NCI-H526 (cell line): ENCODE data around the gene CD300E.
A peak's percentile ranks its signal among the peaks of the same experiment; 100 is the strongest.
"Not testable (repeated sequence)": the region's sequence is repeated elsewhere in the genome, so short reads cannot be mapped to it uniquely, and the experiment has no call there.

Experiments
- DNase-seq, 2 experiments: peaks; one replicate each; lab custom pipeline; 2025; lab: John Stamatoyannopoulos, UW

The CD300E gene

GRCh38 chr17:74635418-74635817 lies 11.9 kb upstream of the CD300E start:
- DNase-seq: no peak

GRCh38 chr17:74633326-74633725 lies 9.8 kb upstream of the CD300E start:
- DNase-seq: no peak

- DNase-seq: no peak
Observed at GRCh38 chr17:74632617-74633016, 9.1 kb upstream of the CD300E start.

DNA sequence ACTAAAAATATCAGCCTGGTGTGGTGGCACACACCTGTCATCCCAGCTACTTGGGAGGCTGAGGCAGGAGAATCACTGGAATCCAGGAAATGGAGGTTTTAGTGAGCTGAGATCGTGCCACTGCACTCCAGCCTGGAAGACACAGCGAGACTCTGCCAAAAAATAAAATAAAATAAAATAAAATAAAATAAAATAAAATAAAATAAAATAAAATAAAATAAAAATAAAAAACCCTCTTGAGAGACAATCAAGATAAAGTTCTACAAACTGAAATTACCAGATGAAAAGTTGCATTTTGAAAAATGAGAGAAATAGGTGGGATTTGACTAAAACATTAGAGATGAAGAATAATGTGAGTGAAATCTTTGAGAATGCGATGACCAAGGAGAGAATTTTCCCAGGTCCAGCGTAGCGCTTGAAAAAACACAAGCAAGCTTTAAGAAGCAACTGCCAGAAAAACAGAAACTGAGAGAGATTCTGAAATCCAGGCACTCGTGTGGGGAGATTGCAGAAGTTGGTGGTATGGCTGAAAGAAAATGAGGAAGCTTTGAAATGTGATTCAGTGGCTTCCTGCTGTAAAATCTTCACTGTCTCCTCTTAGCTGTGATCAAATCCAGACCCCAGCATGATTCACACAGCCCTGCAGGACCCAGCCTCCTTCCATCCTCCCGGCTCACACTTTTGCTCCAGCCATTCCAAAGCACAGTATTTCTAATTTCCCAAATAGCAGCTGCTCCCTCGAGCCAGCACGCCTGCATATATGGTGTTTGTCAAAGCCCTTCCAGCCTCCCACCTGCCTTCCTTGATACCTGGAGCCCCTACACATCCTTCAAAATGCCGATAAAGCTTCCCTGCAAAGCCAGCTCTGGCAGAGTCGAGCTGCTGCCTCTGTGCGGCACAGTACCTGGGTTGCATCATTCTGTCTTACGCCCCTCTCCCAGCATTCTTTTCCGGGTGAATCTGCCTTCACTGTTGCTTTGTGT lies 8.2 kb upstream of the CD300E start:
- no peak for DNase-seq

DNA sequence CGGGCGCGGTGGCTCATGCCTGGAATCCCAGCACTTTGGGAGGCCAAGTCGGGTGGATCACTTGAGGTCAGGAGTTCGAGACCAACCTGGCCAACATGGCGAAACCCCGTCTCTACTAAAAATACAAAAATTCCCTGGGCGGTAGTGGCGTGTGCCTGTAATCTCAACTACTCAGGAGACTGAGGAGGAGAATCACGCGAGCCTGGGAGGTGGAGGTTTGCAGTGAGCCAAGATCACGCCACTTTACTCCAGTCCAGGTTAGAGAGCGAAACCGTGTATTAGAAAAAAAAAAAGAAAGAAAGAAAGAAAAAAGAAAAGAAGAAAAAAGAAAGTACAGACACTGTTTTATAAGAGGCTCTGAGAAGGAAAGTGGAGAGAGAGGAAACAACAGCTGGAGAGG lies 6.7 kb upstream of the CD300E start:
- not testable (repeated sequence) for DNase-seq

GRCh38 chr17:74625661-74626060 lies 2.1 kb upstream of the CD300E start:
- DNase-seq: no peak

DNA sequence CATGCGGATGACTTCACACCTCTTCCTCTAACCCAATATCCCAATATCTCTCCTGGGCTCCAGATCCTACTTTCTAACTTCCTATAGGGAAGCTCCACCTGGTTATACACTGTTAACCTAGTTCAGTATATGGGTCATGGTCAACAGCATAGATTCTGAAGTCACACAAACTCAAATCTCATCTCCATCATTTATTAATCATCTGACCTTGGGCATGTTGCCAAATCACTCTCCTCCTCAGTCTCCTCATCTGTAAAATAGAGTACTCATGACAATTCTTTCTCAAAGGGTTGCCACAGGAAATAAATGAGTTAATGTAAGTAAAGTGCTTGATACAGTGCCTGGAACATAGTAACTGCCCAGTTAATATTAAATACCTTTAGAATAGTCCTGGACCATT lies 593 bp upstream of the CD300E start:
- DNase-seq: no peak

- DNase-seq: no peak
Observed at GRCh38 chr17:74619077-74619673, 4.4 kb downstream of the CD300E start.

GRCh38 chr17:74618451-74618850 lies 5.1 kb downstream of the CD300E start:
- no peak for DNase-seq

DNA sequence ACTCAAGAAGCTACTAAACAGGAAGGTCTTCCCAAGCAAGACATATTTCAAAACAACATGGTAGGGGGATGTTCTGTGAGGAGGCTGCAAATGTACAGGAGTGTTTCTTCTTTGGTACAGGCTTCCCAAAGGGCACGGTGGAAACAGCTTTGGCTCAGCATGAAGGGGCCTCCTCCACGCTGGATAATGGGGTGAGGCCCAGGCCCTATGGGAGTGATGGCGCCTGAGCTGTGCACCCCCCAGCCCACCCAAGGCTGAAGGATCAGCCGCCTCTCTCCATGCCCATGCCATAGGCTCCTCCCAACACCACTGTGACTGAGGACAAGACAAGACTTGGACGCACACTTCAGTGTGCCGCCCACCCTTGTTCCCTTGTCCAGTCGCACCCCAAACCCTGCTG lies 6.8 kb downstream of the CD300E start:
- DNase-seq: no peak

DNA sequence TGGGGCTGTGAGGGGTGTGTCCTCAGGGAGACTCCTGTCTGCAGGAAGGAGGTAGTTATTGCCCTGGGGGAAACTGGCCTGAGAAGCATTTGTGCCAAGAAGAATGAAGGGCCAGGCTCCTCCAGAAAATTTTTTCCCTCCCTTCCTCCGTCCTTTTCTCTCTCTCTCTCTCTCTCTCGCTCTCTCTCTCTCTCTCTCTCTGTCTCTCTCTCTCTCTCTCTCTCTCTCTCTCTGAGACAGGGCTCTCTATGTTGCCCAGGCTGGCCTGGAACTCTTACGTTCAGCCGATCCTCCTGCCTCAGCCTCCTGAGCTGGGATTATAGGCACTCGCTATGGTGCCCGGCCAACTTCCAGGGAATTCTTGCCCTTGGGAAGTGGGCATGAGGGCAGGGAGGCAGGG lies 11.5 kb downstream of the CD300E start:
- DNase-seq: no peak

- no peak for DNase-seq
Observed at GRCh38 chr17:74610108-74610507, 13.4 kb downstream of the CD300E start.

GRCh38 chr17:74608511-74608910 lies 15.0 kb downstream of the CD300E start:
- no peak for DNase-seq

DNA sequence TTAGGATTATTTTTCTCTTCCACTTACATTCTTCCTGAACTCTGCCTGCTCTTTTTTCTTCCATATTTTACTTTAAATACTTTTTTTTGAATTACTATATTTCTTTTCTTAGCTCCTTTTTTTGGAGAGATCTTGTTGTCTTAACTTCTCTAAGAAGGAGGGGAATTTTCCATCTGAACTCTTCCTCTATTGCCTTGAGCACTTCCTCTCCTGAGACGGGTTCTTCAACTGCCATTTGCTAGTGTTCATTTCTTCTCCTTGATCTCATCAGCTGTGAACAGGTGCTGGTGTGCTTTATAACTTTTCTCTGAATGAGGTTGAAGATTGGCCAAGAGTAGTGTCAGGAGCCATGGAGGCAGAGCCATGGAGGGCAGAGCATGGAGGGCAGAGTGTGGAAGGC lies 16.3 kb downstream of the CD300E start:
- no peak for DNase-seq

DNA sequence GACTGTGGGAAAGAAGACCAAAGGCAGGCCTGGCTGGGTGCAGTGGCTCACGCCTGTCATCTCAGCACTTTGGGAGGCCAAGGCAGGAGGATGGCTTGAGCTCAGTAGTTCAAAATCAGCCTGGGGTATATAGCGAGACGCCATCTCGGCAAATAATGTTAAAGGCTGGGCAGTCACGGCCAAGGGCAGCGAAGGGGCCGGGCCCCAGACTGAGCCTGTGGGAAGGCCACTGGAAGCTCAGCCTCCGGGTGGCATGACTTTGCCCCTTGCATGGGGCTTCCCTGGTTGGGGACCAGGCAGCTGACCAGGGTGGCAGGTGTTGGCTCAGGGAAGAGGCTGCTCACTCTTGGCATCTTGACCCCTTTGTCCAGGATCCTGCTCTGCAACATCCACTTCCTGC lies 17.5 kb downstream of the CD300E start:
- DNase-seq: no peak

- DNase-seq: no peak
Observed at GRCh38 chr17:74605361-74605760, 18.2 kb downstream of the CD300E start.

- DNase-seq: no peak
Observed at GRCh38 chr17:74604761-74605160, 18.8 kb downstream of the CD300E start.

- no peak for DNase-seq
Observed at GRCh38 chr17:74604200-74604599, 19.3 kb downstream of the CD300E start.

GRCh38 chr17:74603746-74604145 lies 19.8 kb downstream of the CD300E start:
- DNase-seq: no peak

- no peak for DNase-seq
Observed at GRCh38 chr17:74603037-74603635, 20.4 kb downstream of the CD300E start.

DNA sequence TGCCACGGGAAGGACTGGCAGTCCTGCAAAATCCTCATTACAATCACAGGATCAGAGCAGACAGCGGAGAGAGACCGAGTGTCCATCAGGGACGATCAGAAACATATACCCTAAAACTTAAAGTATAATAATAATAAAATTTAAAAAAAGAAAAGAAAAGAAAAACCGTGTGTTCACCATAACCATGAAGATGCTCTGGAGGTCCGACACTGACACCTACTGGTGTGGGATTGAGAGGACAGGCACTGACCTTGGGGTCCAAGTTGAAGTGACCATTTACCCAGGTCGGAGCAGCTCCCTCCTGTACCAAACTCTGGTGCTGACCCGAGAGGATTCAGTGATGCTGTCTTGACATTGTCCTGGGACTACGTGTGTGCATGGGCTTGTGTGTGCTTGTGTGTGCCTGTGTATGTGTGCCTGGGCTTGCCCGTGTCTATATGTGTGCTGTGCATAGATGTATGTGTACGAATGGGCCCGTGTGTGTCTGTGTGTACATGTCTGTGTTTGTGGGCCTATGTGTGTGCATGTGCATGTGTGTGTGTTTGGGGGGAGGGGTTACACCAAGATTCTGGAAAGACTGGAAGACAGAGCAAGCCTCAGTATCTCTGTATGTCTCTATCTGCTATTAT lies 21.5 kb downstream of the CD300E start:
- DNase-seq: peak; percentile 9 to 50

- DNase-seq: no peak
Observed at GRCh38 chr17:74599448-74599939, 24.0 kb downstream of the CD300E start.
